SK-N-SH treated with all-trans-retinoic acid at 6 μM for 48 hours (cell line): ENCODE results near the gene MOGAT3.

Source experiments
- BACH2 ChIP-seq: fragments of 250-450 bp; sonication (Bioruptor Pico); IDR thresholded peaks from 2 replicates; pipeline ENCODE4 v1.9.0; 2021; ENCODE audit warnings: mild to moderate bottlenecking, borderline replicate concordance
- CSDC2 ChIP-seq: fragments of 250-450 bp; sonication (Bioruptor Pico); IDR thresholded peaks from 2 replicates; pipeline ENCODE4 v1.5.0; 2020; ENCODE audit warnings: mild to moderate bottlenecking, moderate library complexity
- ESRRG ChIP-seq: fragments of 250-450 bp; sonication (Bioruptor Pico); IDR thresholded peaks from 2 replicates; pipeline ENCODE4 v1.6.1; 2021; ENCODE audit warnings: mild to moderate bottlenecking
- GLIS3 ChIP-seq: fragments of 250-450 bp; sonication (Bioruptor Pico); IDR thresholded peaks from 2 replicates; pipeline ENCODE4 v1.5.0; 2020; ENCODE audit warnings: mild to moderate bottlenecking, moderate library complexity
- PPARA ChIP-seq: fragments of 250-450 bp; sonication (Bioruptor Pico); IDR thresholded peaks from 2 replicates; pipeline ENCODE4 v1.5.0; 2020; ENCODE audit warnings: mild to moderate bottlenecking, borderline replicate concordance
- RARB ChIP-seq: fragments of 250-450 bp; sonication (Bioruptor Pico); IDR thresholded peaks from 2 replicates; pipeline ENCODE4 v1.8.0; 2021; ENCODE audit warnings: mild to moderate bottlenecking, moderate library complexity
- TOX ChIP-seq: fragments of 250-450 bp; sonication (Bioruptor Pico); IDR thresholded peaks from 2 replicates; pipeline ENCODE4 v1.8.0; 2021; ENCODE audit warnings: mild to moderate bottlenecking, moderate library complexity, borderline replicate concordance
- ZC3H10 ChIP-seq: fragments of 250-450 bp; sonication (Bioruptor Pico); IDR thresholded peaks from 2 replicates; pipeline ENCODE4 v1.5.1; 2021; ENCODE audit warnings: mild to moderate bottlenecking, moderate library complexity
- ZFP30 ChIP-seq: fragments of 450-650 bp; formaldehyde crosslinking; IDR thresholded peaks from 2 replicates; pipeline ENCODE4 v1.5.0; 2022; ENCODE audit warnings: mild to moderate bottlenecking, moderate library complexity
- TF ChIP-seq, protein P1 (sequence below): fragments of 250-450 bp; sonication (Bioruptor Pico); IDR thresholded peaks from 2 replicates; pipeline ENCODE4 v1.5.1; 2020; ENCODE audit warnings: low read depth, mild to moderate bottlenecking, moderate library complexity
- TF ChIP-seq, protein P2 (sequence below): fragments of 250-450 bp; sonication (Bioruptor Pico); IDR thresholded peaks from 2 replicates; pipeline ENCODE4 v1.8.0; 2020; ENCODE audit warnings: mild to moderate bottlenecking, moderate library complexity, borderline replicate concordance
- TF ChIP-seq, protein P3 (sequence below): fragments of 250-450 bp; sonication (Bioruptor Pico); IDR thresholded peaks from 2 replicates; pipeline ENCODE4 v1.5.1; 2021; ENCODE audit warnings: mild to moderate bottlenecking, moderate library complexity

DNA sequence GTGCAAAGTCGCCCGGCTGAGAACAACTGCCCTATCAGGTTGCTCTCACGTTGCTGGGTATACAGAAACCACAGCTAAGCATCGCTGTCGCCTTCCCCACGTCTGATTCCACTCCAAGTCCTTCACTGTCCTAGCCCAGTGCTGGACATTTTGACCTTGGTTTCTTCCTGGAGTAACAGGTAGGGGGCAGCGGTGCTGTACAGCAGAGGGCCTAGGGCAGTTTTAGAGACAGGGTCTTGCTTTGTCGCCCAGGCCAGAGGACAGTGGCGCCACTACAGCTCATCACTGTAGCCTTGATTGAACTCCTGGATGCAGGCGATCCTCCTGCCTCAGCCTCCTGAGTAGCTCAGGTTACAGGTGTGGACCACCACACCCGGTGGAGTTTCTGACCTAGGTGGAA is 34.2 kb upstream of the MOGAT3 start:
- TF ChIP-seq RARB (CRISPR knock-in tag) (no peak), CSDC2 (CRISPR knock-in tag) (no peak), BACH2 (CRISPR knock-in tag) (no peak), GLIS3 (no peak), PPARA (CRISPR knock-in tag) (no peak), ZC3H10 (CRISPR knock-in tag) (no peak), ESRRG (no peak), TOX (CRISPR knock-in tag) (no peak), ZFP30 (CRISPR knock-in tag) (no peak)
- TF ChIP-seq, protein P1, sequence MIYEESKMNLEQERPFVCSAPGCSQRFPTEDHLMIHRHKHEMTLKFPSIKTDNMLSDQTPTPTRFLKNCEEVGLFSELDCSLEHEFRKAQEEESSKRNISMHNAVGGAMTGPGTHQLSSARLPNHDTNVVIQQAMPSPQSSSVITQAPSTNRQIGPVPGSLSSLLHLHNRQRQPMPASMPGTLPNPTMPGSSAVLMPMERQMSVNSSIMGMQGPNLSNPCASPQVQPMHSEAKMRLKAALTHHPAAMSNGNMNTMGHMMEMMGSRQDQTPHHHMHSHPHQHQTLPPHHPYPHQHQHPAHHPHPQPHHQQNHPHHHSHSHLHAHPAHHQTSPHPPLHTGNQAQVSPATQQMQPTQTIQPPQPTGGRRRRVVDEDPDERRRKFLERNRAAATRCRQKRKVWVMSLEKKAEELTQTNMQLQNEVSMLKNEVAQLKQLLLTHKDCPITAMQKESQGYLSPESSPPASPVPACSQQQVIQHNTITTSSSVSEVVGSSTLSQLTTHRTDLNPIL (CRISPR knock-in tag): no peak
- TF ChIP-seq, protein P2, sequence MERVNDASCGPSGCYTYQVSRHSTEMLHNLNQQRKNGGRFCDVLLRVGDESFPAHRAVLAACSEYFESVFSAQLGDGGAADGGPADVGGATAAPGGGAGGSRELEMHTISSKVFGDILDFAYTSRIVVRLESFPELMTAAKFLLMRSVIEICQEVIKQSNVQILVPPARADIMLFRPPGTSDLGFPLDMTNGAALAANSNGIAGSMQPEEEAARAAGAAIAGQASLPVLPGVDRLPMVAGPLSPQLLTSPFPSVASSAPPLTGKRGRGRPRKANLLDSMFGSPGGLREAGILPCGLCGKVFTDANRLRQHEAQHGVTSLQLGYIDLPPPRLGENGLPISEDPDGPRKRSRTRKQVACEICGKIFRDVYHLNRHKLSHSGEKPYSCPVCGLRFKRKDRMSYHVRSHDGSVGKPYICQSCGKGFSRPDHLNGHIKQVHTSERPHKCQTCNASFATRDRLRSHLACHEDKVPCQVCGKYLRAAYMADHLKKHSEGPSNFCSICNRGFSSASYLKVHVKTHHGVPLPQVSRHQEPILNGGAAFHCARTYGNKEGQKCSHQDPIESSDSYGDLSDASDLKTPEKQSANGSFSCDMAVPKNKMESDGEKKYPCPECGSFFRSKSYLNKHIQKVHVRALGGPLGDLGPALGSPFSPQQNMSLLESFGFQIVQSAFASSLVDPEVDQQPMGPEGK (CRISPR knock-in tag): no peak
- TF ChIP-seq, protein P3, sequence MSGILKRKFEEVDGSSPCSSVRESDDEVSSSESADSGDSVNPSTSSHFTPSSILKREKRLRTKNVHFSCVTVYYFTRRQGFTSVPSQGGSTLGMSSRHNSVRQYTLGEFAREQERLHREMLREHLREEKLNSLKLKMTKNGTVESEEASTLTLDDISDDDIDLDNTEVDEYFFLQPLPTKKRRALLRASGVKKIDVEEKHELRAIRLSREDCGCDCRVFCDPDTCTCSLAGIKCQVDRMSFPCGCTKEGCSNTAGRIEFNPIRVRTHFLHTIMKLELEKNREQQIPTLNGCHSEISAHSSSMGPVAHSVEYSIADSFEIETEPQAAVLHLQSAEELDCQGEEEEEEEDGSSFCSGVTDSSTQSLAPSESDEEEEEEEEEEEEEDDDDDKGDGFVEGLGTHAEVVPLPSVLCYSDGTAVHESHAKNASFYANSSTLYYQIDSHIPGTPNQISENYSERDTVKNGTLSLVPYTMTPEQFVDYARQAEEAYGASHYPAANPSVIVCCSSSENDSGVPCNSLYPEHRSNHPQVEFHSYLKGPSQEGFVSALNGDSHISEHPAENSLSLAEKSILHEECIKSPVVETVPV (CRISPR knock-in tag): no peak
